ENCODE measurements around the gene ATP2B1. TPM values are rescaled to one million over a fixed set of nuclear protein-coding genes. Genes with fewer than 3 reads are reported as not detected.

ATP2B1 gene
- total RNA-seq, 4 donors from 2014 or later = 31.8 to 97.3 (median 74.5) TPM

DNA sequence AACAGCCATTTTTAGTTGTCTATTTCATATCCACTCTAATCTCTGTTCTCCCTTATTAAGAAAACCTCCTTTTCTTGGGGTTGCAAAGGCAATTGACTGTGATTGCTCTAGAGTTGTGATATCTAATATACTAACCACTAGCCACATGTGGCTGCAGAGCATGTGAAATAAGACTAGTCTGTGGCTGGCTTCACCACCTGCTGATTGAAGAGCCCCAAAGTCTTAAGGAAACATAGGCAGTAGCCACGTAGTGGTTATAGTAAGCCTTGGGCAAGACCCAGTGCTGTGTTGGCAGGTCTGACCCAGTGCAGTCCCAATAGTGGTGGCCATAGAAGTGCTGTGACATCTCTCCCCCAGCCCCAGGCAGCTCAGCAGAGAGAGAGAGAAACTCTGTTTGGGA is 28.4 kb upstream of the ATP2B1 start:
- no peak overlapping the region for H3K27ac ChIP-seq
- no peak for DNase-seq (ENCODE audit: low spot score in 2 of 2)
- no peaks in the 10 kb centered on the region for H3K27me3 ChIP-seq
- TF ChIP-seq POLR2AphosphoS5 (IDR thresholded peaks at IDR 0.05) (no peak), EP300 (IDR thresholded peaks at IDR 0.05) (no peak), POLR2A (IDR thresholded peaks at IDR 0.05) (no peak), CTCF (IDR thresholded peaks at IDR 0.05) (no peak)
- H3K4me1 ChIP-seq = no peaks in the 10 kb centered on the region
- 81% methylated on average over 1 of the region's 1 CpG for WGBS
- H3K36me3 ChIP-seq = no peaks in the 10 kb centered on the region
- no peak overlapping the region for H3K4me3 ChIP-seq
- H3K9me3 ChIP-seq = peaks cover 9% of the 10 kb centered on the region

- H3K4me3 ChIP-seq = no peak overlapping the region
- H3K27ac ChIP-seq = no peak overlapping the region
- no peaks in the 10 kb centered on the region for H3K36me3 ChIP-seq
- no peaks in the 10 kb centered on the region for H3K27me3 ChIP-seq
- no peak for TF ChIP-seq POLR2AphosphoS5 (IDR thresholded peaks at IDR 0.05)
- TF ChIP-seq CTCF (IDR thresholded peaks at IDR 0.05) = no peak
- H3K9me3 ChIP-seq = no peaks in the 10 kb centered on the region
- H3K4me1 ChIP-seq = peaks cover 6% of the 10 kb centered on the region
- WGBS = 72% methylated on average over 5 of the region's 5 CpGs
- DNase-seq (ENCODE audit: low spot score in 2 of 2) = no peak
Measured at GRCh38 chr12:89733579-89734201, 25.1 kb upstream of the ATP2B1 start.

GRCh38 chr12:89732522-89732921 is 23.9 kb upstream of the ATP2B1 start:
- Histone ChIP-seq H3K4me3 (no peak overlapping the region), H3K4me1 (peaks cover 6% of the 10 kb centered on the region), H3K36me3 (no peaks in the 10 kb centered on the region), H3K9me3 (no peaks in the 10 kb centered on the region), H3K27ac (no peak overlapping the region), H3K27me3 (no peaks in the 10 kb centered on the region)
- TF ChIP-seq CTCF (IDR thresholded peaks at IDR 0.05) = no peak
- TF ChIP-seq POLR2AphosphoS5 (IDR thresholded peaks at IDR 0.05) = no peak
- no peak for TF ChIP-seq POLR2A (IDR thresholded peaks at IDR 0.05)
- TF ChIP-seq EP300 (IDR thresholded peaks at IDR 0.05) = no peak
- WGBS = 76% methylated on average over 2 of the region's 2 CpGs
- DNase-seq (ENCODE audit: low spot score in 2 of 2) = no peak

DNA sequence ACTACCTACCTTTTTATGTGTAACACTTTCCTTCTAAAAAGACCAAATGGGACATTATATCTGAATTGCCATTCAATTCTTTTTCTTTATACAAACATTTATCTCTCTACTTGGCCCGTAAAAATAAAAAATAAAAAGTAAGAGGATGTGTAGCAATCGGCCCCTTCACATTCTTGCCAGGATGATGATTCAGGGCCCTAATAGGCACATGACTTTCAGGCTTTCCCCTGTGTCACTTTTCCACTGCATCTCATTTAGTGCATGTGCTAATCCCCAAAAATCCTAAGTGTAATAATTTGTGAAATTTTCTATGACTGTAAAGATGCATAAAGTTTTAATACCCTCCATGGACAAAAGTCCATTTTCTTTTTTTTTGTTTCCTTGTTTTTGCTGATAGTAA is 23.0 kb upstream of the ATP2B1 start:
- no peak for TF ChIP-seq POLR2AphosphoS5 (IDR thresholded peaks at IDR 0.05)
- TF ChIP-seq EP300 (IDR thresholded peaks at IDR 0.05) = no peak
- TF ChIP-seq CTCF (IDR thresholded peaks at IDR 0.05) = no peak
- no peak for TF ChIP-seq POLR2A (IDR thresholded peaks at IDR 0.05)
- WGBS = 34% methylated on average over 2 of the region's 2 CpGs

GRCh38 chr12:89731089-89731488 is 22.5 kb upstream of the ATP2B1 start:
- Histone ChIP-seq H3K4me3 (no peak overlapping the region), H3K27ac (peak overlapping the region; percentile 65)

More for the DNA sequence above, 23.0 kb upstream of the ATP2B1 start:
- no peaks in the 10 kb centered on the region for H3K27me3 ChIP-seq
- H3K9me3 ChIP-seq = no peaks in the 10 kb centered on the region
- no peak for DNase-seq (ENCODE audit: low spot score in 2 of 2)
- peak overlapping the region; percentile 65 for H3K27ac ChIP-seq
- H3K4me1 ChIP-seq = peaks cover 6% of the 10 kb centered on the region
- no peak overlapping the region for H3K4me3 ChIP-seq
- no peaks in the 10 kb centered on the region for H3K36me3 ChIP-seq

More at GRCh38 chr12:89731089-89731488, 22.5 kb upstream of the ATP2B1 start:
- TF ChIP-seq CTCF (IDR thresholded peaks at IDR 0.05) (no peak), POLR2AphosphoS5 (IDR thresholded peaks at IDR 0.05) (no peak), POLR2A (IDR thresholded peaks at IDR 0.05) (no peak), EP300 (IDR thresholded peaks at IDR 0.05) (no peak)
- no peaks in the 10 kb centered on the region for H3K27me3 ChIP-seq
- H3K4me1 ChIP-seq = peaks cover 6% of the 10 kb centered on the region
- no peak for DNase-seq (ENCODE audit: low spot score in 2 of 2)
- H3K9me3 ChIP-seq = no peaks in the 10 kb centered on the region
- WGBS = 76% methylated on average over 3 of the region's 3 CpGs
- no peaks in the 10 kb centered on the region for H3K36me3 ChIP-seq

Data from suprapubic skin (tissue), 4 donors.